Globus pallidus (tissue), 1 donor: ENCODE measurements around the gene PRXL2B.

Experiments
- DNase-seq: peaks from one replicate; pipeline ENCODE4 v3.0.0-alpha.2; 2015; ENCODE audit warnings: low spot score

The PRXL2B gene

DNA sequence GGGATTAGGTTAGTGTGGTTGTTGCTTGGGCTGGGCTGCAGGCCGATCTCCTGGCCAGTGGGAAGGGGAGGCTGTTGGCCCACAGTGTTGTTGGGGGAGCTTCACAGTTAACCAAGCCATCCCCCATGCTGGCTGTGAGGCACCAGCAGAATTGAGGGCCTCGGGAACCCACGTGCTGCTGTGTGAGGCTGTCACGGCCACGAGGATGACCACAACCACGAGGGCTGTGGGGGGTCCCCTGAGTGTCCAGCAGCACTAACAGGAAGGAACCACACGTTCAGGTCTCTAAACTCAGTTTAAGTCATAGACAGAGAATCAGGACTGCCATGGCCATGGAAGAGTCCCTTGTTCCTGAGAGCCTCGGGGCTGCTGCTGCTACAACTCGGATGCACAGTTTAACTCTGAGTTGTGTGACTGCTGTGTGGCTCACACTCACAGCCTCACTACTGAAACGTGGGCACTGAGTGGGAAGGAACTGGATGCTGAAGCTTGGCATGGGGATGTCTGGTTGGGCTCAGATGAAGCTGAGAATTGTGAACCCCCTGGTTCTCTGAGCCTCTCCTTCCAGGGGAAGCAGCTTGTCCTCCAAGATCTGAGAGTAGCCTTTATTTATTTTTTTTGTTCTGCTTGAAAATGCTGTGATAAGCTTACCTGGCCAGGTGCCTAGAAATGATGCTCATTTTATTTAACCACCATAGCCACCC lies 51.0 kb downstream of the PRXL2B start:
- no peak for DNase-seq

DNA sequence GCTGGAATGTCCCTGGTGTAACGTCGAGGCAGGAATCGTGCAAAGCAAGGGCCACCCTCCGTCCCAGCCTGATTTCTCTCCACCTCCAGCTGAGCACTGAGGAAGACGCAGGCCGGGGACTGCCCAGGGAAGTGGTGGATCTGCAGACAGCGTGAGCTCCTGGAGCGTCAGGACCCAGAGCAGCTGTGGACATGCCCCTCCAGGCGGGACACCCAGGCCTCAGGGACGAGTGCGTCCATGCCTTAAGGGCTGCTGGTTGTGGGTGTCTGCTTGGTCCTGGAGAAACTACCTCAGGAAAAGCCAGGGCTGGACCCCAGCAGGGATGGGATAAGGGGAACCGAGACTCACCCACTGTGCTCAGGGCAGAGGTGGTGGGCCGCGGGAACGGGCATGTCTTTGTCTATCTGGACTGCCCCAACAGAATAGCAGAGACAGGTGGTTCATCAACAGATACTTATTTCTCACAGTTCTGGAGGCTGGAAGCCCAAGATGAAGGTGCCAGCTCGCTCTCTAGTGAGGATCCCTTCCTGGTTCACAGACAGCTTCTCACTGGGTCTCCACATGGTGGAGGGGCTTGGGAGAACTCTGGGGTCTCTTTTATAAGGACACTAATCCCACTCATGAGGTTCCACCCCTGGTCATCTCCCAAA lies 52.0 kb downstream of the PRXL2B start:
- DNase-seq: no peak

- no peak for DNase-seq
These were observed 52.6 kb downstream of the PRXL2B start for GRCh38 chr1:2639203-2639602.

- DNase-seq: no peak
These were observed 53.3 kb downstream of the PRXL2B start for GRCh38 chr1:2639607-2640521.

GRCh38 chr1:2640626-2641025 lies 54.0 kb downstream of the PRXL2B start:
- no peak for DNase-seq
